GM12873 (cell line): ENCODE measurements around the gene ZBTB6.

Experiments used
- TF ChIP-seq, protein P1 (sequence below): IDR thresholded peaks from 2 replicates; pipeline ENCODE4 v1.5.1; 2012; ENCODE audit warnings: low read depth, mild to moderate bottlenecking, moderate library complexity, low read length, control low read depth; ENCODE audit not compliant: insufficient read depth; ENCODE audit errors: missing control alignments

The ZBTB6 gene, protein sequence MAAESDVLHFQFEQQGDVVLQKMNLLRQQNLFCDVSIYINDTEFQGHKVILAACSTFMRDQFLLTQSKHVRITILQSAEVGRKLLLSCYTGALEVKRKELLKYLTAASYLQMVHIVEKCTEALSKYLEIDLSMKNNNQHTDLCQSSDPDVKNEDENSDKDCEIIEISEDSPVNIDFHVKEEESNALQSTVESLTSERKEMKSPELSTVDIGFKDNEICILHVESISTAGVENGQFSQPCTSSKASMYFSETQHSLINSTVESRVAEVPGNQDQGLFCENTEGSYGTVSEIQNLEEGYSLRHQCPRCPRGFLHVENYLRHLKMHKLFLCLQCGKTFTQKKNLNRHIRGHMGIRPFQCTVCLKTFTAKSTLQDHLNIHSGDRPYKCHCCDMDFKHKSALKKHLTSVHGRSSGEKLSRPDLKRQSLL

DNA sequence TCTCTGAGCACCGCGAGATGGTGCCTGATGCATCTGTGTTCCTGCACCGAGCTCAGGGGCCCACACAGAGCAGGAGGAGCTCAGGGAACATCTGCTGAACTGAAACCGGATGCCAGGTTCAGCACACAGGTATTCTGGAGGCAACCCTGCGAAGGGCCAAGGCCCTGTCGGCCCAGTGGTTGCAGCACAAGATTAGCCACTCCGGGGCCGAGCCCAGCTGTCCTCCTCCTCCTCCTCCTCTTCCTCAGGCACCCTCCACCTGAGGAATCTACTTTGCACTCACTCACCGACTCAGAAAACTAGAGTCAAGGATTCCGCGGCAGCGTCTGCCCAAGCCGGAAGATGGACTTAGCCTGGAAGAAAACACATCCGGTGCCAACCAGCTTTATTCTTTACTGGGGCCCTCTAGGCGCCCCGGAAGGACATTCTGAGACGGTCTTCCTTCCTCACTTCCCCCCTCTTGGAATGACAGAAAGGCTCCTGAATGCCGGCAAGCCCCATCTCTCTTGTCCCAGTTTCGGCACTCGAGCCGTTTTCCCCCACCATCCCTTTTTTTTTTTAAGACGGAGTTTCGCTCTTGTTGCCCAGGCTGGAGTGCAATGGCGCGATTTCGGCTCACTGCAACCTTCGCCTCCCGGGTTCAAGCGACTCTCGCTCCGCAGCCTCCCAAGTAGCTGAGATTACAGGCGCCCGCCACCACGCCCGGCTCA is at the start of gene ZBTB6:
ZBTB6 (minus strand) TSS at position 360 of the 710 bp plus-strand sequence. CDS start 1,251 bp downstream, outside the sequence.
- TF ChIP-seq, protein P1, sequence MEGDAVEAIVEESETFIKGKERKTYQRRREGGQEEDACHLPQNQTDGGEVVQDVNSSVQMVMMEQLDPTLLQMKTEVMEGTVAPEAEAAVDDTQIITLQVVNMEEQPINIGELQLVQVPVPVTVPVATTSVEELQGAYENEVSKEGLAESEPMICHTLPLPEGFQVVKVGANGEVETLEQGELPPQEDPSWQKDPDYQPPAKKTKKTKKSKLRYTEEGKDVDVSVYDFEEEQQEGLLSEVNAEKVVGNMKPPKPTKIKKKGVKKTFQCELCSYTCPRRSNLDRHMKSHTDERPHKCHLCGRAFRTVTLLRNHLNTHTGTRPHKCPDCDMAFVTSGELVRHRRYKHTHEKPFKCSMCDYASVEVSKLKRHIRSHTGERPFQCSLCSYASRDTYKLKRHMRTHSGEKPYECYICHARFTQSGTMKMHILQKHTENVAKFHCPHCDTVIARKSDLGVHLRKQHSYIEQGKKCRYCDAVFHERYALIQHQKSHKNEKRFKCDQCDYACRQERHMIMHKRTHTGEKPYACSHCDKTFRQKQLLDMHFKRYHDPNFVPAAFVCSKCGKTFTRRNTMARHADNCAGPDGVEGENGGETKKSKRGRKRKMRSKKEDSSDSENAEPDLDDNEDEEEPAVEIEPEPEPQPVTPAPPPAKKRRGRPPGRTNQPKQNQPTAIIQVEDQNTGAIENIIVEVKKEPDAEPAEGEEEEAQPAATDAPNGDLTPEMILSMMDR: no peak

DNA sequence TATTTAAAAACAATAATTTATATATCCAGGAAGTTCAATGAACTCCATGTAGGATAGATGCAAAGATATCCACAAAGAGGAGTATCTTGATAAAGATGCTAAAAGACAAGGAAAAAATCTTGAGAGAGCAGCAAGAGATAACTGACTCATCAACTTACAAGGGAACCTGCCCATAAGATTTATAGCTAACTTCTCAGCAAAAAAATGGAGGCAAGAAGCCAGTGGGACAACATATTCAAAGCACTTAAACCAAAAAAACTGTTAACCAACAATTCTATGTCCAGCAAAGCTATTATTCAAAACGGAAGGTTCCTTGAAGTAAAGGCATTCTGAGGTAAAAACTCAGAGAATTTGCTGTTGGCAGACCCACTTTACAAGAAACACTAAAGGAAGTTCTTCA is 48.0 kb upstream of the ZBTB6 start:
- TF ChIP-seq, protein P1: no peak

DNA sequence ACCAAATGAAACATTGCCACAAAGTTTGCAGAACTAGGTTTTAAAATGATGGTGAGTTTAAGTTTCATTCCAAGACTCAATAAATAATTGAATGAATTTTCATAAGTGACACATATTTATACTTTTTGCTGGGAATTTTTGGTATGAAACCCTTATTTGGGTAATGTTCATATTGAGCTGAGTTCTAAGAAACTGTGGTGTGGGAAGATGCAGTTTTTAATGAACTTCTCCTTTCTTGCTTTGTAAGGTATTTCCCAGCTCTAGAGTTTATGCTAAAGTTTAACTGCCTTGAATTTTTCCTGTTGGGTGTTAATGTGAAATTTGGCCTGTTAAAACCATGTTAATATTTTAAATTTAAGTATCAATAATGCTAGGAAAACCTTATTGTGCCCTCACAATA is 42.8 kb upstream of the ZBTB6 start:
- TF ChIP-seq, protein P1: no peak

DNA sequence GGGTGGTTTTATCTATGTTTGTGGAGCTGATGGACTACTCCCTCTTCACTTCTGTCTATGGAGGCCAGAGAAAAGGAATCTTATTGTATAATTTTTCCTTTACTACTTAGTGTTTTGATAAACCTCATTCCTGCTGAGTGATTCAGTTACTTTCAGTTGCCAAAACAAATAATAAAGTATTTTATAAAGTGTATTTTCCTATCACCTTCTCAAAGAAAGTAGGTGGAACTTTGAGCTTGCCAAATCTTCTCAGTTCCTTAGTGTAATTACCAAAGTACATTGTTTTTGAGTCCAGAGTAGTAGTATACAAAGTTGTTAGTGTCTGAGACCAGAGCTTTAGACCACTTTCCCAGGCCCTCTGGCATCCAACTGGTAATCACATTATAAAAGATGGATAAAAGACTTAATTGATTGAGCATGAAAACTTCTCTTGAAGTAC is 41.1 kb upstream of the ZBTB6 start:
- TF ChIP-seq, protein P1: no peak

DNA sequence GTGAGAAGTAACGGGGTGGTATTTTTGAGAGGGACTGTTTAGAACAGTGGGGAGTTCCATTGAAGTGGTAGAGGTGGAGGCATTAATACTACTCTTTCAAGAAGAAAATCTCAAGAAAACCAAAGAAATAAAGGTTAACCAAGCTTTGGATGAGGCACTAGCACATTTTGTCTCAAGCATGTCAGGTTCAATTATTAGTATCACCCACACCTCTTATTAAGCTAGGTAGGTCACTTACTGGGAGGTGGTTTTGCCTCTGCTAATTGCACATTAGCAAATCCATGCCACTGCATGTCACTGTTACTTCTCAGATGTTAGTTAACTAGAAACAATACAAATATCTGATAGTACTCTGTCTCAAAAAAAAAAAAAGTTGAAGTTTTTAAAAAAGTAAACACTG is 37.9 kb upstream of the ZBTB6 start:
- TF ChIP-seq, protein P1: no peak

DNA sequence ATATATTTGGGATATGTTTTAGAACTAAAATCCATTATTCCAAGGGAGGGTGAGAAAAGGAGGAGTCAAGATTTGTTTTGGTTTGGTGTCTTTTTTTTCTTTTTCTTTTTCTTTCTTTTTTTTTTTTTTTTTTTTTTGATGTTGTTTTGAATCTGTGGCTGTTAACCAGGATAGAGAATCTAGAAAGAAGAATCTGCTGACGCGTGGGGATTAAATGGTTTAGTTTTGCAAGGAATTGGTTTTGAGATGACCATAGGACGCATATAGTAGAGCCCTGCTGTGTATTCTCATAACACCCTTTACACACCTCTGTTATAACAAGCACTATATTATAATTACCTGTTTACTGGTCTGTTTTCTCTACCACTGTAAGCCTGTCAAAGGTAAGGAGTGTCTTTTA is 37.1 kb upstream of the ZBTB6 start:
- TF ChIP-seq, protein P1: no peak

DNA sequence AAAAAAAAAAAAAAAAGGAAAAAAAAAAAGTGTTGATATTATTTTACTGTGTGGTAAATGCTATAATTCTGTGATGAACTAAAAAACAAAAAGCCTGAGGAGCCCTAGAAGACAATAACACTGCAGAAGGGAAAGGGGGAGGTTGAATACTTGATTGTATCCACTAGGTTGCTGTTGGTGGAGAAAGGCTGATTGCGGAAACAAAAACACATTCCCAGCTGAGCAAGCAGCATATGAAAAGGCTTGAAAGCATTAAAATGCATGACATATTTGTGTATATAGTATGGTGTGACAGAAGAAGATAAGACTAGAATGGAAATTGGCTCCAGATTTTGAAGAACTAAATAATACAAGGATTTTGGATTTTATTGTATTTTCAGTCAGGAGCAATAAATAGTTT is 36.6 kb upstream of the ZBTB6 start:
- TF ChIP-seq, protein P1: no peak
